Measurements from ENCODE around the gene C1orf167. TPM values are rescaled to one million over a fixed set of nuclear protein-coding genes. Genes with fewer than 3 reads are reported as not detected.

Gene C1orf167
- total and polyA plus RNA-seq, 2 experiments from 2014 or later = 1.7 to 2.2 TPM

- no peaks in the 10 kb centered on the region for H3K79me2 ChIP-seq (replicated peaks; ENCODE audit: insufficient read depth)
- Mint-ChIP-seq H3K27me3 (ENCODE audit: insufficient read depth, low read depth, poor library complexity) (peaks cover 2% of the 10 kb centered on the region), H3K4me3 (no peak overlapping the region), H3K9me3 (no peaks in the 10 kb centered on the region), H3K4me1 (peaks cover 37% of the 10 kb centered on the region), H3K36me3 (ENCODE audit: low read depth) (0 out of 3 replicates have a peak, but pooled peaks cover 6% of the 10 kb centered on the region), H3K27ac (no peak overlapping the region; the same call in 1 of the 2 replicates)
- H3K27ac ChIP-seq (ENCODE audit: low read depth) = peak overlapping the region; percentile 96; the same call in 1 of the 2 replicates
- no peaks in the 10 kb centered on the region for H3K36me3 ChIP-seq (ENCODE audit: insufficient read depth)
- H4K20me1 ChIP-seq (replicated peaks; ENCODE audit: insufficient read depth) = no peaks in the 10 kb centered on the region
- H3K4me3 ChIP-seq = no peak overlapping the region
- peaks cover 38% of the 10 kb centered on the region for H3K4me1 ChIP-seq (ENCODE audit: insufficient read depth)
- no peak for DNase-seq (ENCODE audit: low spot score)
- no peak for TF ChIP-seq ZNF462 (CRISPR knock-in tag; IDR thresholded peaks at IDR 0.05)
- TF ChIP-seq JUNB (IDR thresholded peaks at IDR 0.05; ENCODE audit: unreplicated experiment) = no peak
- no peak for TF ChIP-seq ZNF331 (CRISPR knock-in tag; IDR thresholded peaks at IDR 0.05; ENCODE audit: low read depth)
- no peak for TF ChIP-seq EZH2 (IDR thresholded peaks at IDR 0.05; ENCODE audit: low read depth, unreplicated experiment)
- TF ChIP-seq REST (IDR thresholded peaks at IDR 0.05; ENCODE audit: unreplicated experiment) = no peak
- TF ChIP-seq STAT1 (IDR thresholded peaks at IDR 0.05; ENCODE audit: unreplicated experiment) = no peak
- TF ChIP-seq ZNF114 (CRISPR knock-in tag; IDR thresholded peaks at IDR 0.05) = no peak
- TF ChIP-seq EZH2phosphoT487 (IDR thresholded peaks at IDR 0.05; ENCODE audit: unreplicated experiment) = no peak
- TF ChIP-seq POLR2AphosphoS5 (IDR thresholded peaks at IDR 0.05; ENCODE audit: low read depth) = no peak
- H3F3A ChIP-seq (replicated peaks; ENCODE audit: low read depth) = peaks cover 22% of the 10 kb centered on the region
- no peaks in the 10 kb centered on the region for H3K9me2 ChIP-seq (ENCODE audit: insufficient read depth)
- no peak overlapping the region for H2AFZ ChIP-seq
- no peak for ATAC-seq
- H3K27me3 ChIP-seq (ENCODE audit: insufficient read depth) = no peaks in the 10 kb centered on the region
- H3K4me2 ChIP-seq = peak overlapping the region; percentile 26; the same call in 1 of the 2 replicates
These were observed 24.2 kb downstream of the C1orf167 start for GRCh38 chr1:11786168-11786567.
